Measurements from ENCODE around the gene CRELD1. TPM values are rescaled to one million over a fixed set of nuclear protein-coding genes. Genes with fewer than 3 reads are reported as not detected.

Gene CRELD1
- total and polyA plus RNA-seq, 9 of the 15 experiments (the other 6 are each of a cell fraction or from before 2014, with no cell fraction given), result 3.3 to 25.8 (median 16.5) TPM

DNA sequence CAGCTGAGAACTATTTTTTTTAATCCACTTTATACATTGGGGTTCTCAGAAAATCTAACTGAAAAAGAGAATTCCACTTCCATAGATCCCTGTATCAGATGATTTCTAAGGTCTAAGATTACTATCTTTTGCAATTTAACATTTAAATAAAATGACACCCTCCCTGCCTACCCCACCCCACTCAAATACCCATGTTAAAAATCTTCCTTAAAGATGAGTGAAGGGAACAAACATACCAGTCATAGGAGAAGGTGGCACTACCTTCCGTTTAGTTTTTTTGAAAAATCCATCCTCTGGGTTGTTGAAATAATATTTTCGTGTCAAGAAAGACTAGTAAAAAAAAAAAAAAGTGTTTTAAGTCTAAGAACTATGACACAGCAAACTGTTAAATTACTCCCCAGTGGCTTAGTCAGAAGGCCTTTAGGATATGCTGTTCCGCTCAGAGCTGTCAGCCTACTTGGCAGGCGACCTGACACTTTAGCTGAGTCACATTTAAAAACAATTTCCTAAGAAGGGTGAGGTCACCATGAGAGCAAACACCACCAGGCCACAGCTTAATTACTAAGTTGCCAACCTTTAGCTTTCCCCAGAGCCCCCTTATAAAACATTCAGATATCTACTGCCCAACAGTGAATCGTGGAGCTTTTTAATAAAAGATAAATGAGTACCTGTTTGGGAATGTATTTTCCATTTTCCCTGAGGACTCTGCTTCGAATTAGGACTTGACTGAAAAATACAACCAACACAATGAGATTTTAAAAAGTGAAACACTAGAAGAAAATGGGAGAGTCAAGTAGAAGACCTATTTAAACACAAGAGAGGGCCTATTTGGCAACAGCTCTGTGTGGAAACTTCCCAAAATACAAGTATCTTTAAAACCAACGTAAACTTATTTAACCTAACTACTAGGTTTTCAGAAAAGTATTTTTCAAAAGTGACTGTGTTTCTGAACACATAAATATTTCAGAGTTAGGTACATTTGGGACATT, 43.4 kb downstream of the CRELD1 start (continued):
- TF ChIP-seq, protein P1, sequence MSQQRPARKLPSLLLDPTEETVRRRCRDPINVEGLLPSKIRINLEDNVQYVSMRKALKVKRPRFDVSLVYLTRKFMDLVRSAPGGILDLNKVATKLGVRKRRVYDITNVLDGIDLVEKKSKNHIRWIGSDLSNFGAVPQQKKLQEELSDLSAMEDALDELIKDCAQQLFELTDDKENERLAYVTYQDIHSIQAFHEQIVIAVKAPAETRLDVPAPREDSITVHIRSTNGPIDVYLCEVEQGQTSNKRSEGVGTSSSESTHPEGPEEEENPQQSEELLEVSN (IDR thresholded peaks at IDR 0.05; ENCODE audit: borderline replicate concordance in 1 of 2, extremely low read depth in 1 of 2, insufficient read depth in 1 of 2, insufficient read length in 1 of 2, low read depth in 1 of 2, low read length in 1 of 2, poor library complexity in 1 of 2, severe bottlenecking in 1 of 2), result peak in 1 of 2 experiments; percentile 54
- TF ChIP-seq, protein P2, sequence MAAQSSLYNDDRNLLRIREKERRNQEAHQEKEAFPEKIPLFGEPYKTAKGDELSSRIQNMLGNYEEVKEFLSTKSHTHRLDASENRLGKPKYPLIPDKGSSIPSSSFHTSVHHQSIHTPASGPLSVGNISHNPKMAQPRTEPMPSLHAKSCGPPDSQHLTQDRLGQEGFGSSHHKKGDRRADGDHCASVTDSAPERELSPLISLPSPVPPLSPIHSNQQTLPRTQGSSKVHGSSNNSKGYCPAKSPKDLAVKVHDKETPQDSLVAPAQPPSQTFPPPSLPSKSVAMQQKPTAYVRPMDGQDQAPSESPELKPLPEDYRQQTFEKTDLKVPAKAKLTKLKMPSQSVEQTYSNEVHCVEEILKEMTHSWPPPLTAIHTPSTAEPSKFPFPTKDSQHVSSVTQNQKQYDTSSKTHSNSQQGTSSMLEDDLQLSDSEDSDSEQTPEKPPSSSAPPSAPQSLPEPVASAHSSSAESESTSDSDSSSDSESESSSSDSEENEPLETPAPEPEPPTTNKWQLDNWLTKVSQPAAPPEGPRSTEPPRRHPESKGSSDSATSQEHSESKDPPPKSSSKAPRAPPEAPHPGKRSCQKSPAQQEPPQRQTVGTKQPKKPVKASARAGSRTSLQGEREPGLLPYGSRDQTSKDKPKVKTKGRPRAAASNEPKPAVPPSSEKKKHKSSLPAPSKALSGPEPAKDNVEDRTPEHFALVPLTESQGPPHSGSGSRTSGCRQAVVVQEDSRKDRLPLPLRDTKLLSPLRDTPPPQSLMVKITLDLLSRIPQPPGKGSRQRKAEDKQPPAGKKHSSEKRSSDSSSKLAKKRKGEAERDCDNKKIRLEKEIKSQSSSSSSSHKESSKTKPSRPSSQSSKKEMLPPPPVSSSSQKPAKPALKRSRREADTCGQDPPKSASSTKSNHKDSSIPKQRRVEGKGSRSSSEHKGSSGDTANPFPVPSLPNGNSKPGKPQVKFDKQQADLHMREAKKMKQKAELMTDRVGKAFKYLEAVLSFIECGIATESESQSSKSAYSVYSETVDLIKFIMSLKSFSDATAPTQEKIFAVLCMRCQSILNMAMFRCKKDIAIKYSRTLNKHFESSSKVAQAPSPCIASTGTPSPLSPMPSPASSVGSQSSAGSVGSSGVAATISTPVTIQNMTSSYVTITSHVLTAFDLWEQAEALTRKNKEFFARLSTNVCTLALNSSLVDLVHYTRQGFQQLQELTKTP (IDR thresholded peaks at IDR 0.05; ENCODE audit: low read depth in 1 of 2, partially characterized antibody in 2 of 2), result peak; percentile 72 to 73
- TF ChIP-seq ZNF445 (CRISPR knock-in tag; IDR thresholded peaks at IDR 0.05; ENCODE audit: low read depth), result no peak
- TF ChIP-seq ETV1 (tag; conservative IDR thresholded peaks at IDR 0.05; ENCODE audit: low read depth), result peak; percentile 7; the same call in 1 of the 2 replicates
- no peak for TF ChIP-seq BCL6 (CRISPR knock-in tag; IDR thresholded peaks at IDR 0.05)
- TF ChIP-seq ZNF354B (CRISPR knock-in tag; IDR thresholded peaks at IDR 0.05), result no peak
- no peak for TF ChIP-seq TOE1 (IDR thresholded peaks at IDR 0.05; ENCODE audit: borderline replicate concordance)
- no peak for TF ChIP-seq TOE1 (CRISPR knock-in tag; IDR thresholded peaks at IDR 0.05; ENCODE audit: borderline replicate concordance, low read depth)
- TF ChIP-seq NCOA6 (IDR thresholded peaks at IDR 0.05), result no peak
- TF ChIP-seq MEF2D (tag; conservative IDR thresholded peaks at IDR 0.05; ENCODE audit: low read depth), result peak; percentile 69
- peak; percentile 56 for TF ChIP-seq CXXC5 (CRISPR knock-in tag; IDR thresholded peaks at IDR 0.05)
- no peak for TF ChIP-seq KAT2B (IDR thresholded peaks at IDR 0.05; ENCODE audit: low read depth, low read length)
- TF ChIP-seq, protein P3, sequence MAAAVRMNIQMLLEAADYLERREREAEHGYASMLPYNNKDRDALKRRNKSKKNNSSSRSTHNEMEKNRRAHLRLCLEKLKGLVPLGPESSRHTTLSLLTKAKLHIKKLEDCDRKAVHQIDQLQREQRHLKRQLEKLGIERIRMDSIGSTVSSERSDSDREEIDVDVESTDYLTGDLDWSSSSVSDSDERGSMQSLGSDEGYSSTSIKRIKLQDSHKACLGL (CRISPR knock-in tag; IDR thresholded peaks at IDR 0.05; ENCODE audit: borderline replicate concordance, poor library complexity, severe bottlenecking), result no peak
- peak; percentile 8; the same call in 1 of the 2 replicates for TF ChIP-seq GATAD2B (IDR thresholded peaks at IDR 0.05; ENCODE audit: borderline replicate concordance)
- peak; percentile 52 for TF ChIP-seq POLR2A (conservative IDR thresholded peaks at IDR 0.05)
- TF ChIP-seq RBFOX2 (IDR thresholded peaks at IDR 0.05; ENCODE audit: low read depth, low read length), result peak; percentile 56
- TF ChIP-seq OTX1 (CRISPR knock-in tag; IDR thresholded peaks at IDR 0.05), result no peak
- TF ChIP-seq ZNF699 (CRISPR knock-in tag; IDR thresholded peaks at IDR 0.05; ENCODE audit: insufficient replicate concordance), result peak; percentile 52
- no peak for TF ChIP-seq TCF7L2 (IDR thresholded peaks at IDR 0.05; ENCODE audit: low read depth, low read length)
- TF ChIP-seq U2AF2 (optimal IDR thresholded peaks at IDR 0.05; ENCODE audit: low read depth, low read length), result no peak
- TF ChIP-seq, protein P4, sequence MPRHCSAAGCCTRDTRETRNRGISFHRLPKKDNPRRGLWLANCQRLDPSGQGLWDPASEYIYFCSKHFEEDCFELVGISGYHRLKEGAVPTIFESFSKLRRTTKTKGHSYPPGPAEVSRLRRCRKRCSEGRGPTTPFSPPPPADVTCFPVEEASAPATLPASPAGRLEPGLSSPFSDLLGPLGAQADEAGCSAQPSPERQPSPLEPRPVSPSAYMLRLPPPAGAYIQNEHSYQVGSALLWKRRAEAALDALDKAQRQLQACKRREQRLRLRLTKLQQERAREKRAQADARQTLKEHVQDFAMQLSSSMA (CRISPR knock-in tag; IDR thresholded peaks at IDR 0.05), result no peak
- no peak for TF ChIP-seq ZNF77 (CRISPR knock-in tag; IDR thresholded peaks at IDR 0.05)
